C4-2B (cell line): ENCODE results near the gene TRERF1.

Experiments used
- ZFX ChIP-seq: fragments of 450-650 bp; IDR thresholded peaks from 2 replicates; pipeline ENCODE4 v1.6.1; 2017
- TF ChIP-seq, protein P1 (sequence below): fragments of 450-650 bp; conservative IDR thresholded peaks from 2 replicates; pipeline ENCODE4 v1.5.1; 2017; ENCODE audit warnings: mild to moderate bottlenecking

- TF ChIP-seq, protein P1, sequence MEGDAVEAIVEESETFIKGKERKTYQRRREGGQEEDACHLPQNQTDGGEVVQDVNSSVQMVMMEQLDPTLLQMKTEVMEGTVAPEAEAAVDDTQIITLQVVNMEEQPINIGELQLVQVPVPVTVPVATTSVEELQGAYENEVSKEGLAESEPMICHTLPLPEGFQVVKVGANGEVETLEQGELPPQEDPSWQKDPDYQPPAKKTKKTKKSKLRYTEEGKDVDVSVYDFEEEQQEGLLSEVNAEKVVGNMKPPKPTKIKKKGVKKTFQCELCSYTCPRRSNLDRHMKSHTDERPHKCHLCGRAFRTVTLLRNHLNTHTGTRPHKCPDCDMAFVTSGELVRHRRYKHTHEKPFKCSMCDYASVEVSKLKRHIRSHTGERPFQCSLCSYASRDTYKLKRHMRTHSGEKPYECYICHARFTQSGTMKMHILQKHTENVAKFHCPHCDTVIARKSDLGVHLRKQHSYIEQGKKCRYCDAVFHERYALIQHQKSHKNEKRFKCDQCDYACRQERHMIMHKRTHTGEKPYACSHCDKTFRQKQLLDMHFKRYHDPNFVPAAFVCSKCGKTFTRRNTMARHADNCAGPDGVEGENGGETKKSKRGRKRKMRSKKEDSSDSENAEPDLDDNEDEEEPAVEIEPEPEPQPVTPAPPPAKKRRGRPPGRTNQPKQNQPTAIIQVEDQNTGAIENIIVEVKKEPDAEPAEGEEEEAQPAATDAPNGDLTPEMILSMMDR = no peak
- no peak for TF ChIP-seq ZFX
These were observed 230.2 kb downstream of the TRERF1 start for GRCh38 chr6:42221546-42221945.
